Measurements from ENCODE around the gene COL15A1.

GRCh38 chr9:99114049-99114440 is 170.3 kb downstream of the COL15A1 start:
- no peak for TF ChIP-seq CTCF (IDR thresholded peaks at IDR 0.05 in 4 of 5, conservative IDR thresholded peaks at IDR 0.05 in 1 of 5)
- no peak for TF ChIP-seq POLR2A (IDR thresholded peaks at IDR 0.05)

Data from gastrocnemius medialis (tissue), 4 donors.